GM12873 (cell line): Measurements from ENCODE around the gene OR8B4.

Experiments used
- CTCF ChIP-seq: IDR thresholded peaks from 2 replicates; pipeline ENCODE4 v1.5.1; 2012; ENCODE audit warnings: low read depth, mild to moderate bottlenecking, moderate library complexity, low read length, control low read depth; ENCODE audit not compliant: insufficient read depth; ENCODE audit errors: missing control alignments

OR8B4 gene

GRCh38 chr11:124463324-124463723, 38.7 kb upstream of the OR8B4 start:
- TF ChIP-seq CTCF, result no peak

DNA sequence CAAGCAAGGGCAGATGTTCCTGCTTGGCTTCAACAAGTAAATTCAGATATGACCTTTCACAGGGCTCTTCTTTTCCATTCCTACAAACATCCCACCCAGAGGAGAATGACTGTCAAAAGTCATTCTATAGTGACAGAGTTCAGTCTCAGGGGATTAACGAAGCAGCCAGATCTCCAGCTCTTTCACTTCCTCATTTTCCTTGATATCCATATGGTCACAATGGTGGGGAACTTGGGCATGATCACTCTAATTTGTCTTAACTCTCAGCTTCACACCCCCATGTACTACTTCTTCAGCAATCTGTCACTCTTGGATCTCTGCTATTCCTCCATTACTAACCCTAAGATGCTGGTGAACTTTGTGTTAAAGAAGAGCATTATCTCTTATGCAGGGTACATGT, 35.8 kb upstream of the OR8B4 start:
- no peak for TF ChIP-seq CTCF

GRCh38 chr11:124454552-124454951, 29.9 kb upstream of the OR8B4 start:
- no peak for TF ChIP-seq CTCF

DNA sequence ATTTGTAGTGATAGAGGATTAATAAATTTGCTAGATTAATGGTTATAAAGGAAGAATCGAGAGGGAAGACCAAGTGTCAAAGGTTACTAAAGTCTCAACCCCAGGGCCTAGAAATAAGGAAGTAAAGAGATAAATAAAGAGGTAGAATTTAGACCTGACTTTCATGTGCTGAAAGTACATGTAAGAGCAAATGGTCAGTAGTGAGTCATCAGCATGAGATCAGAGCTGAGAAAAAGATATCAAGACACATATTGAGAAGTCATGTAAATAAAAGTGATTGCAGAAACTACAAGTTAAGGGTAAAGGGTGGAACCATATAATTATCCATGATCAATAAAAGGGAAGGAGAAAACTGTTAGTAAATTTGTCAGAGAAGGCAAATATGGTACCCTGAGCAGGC, 22.2 kb upstream of the OR8B4 start:
- TF ChIP-seq CTCF, result no peak

DNA sequence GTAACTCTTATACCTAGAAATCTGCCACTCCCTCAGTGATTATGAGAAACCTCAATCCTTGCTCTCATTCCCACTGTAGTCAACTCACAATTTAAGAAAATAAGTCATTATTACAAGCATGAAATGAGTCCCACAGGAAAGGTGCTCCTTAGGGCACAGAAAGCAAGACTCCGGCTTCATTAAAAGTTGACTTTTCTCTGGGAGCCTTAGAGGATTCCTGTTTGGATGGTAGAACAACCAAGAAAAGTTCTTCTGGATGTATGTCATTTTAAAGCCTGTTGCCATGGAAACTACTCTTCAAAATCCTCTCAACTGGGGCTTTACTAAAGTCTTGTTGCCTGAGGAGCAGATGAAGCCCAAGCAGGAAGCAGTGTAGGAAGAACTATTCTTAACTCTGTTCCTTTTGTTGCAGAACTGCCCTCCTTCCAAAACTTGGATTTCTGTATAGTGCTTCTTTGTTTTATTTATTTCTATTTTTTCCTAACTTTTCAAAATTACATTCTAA, 21.0 kb upstream of the OR8B4 start, which contains the start of gene OR8B8:
OR8B8 (minus strand) TSS at position 51 of the 505 bp plus-strand sequence. CDS start 4,611 bp downstream, outside the sequence.
- no peak for TF ChIP-seq CTCF

DNA sequence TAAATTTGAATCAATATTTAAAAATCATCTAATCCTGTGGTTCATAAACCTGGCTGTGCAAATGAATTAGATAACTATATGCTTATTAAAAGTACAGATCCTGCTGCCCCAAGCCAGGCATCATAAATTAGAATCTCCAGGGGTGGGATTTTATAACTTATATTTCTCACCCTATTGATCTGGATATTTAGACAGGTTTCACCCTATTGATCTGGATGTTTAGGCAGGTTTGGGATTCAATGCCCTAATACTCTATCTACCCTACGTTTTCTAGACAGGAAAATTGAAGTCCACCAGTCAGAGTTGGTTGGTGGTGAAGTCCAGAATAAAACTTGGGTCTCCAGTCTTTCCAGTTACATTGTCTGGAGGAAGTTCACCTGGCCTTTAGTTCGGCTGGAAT, 18.2 kb upstream of the OR8B4 start:
- TF ChIP-seq CTCF, result no peak

- TF ChIP-seq CTCF, result no peak
Observed at GRCh38 chr11:124442442-124442841, 17.8 kb upstream of the OR8B4 start.
